ENCODE measurements around the gene FFAR2.

DNA sequence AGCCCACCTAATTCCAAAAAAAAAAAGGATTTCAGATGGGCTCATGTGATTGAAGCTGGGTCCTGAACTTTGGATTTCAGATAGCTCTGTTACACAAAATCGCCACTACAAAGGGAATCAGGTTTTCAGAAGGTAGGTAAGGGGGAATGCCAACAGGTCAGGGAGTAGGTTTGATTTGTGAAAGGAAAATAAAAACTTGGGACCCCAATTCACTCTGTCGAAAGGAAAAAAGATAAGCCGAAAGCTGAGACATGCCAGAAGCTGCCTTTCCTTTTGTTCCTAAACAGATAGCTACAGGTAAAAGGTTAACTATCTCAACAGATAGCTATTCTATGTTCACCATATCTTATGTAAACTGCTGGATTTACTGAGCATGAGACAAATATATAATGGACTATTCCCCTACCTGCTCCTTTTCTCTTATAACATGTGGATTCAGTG is 38.2 kb downstream of the FFAR2 start:
- TF ChIP-seq, protein P1, sequence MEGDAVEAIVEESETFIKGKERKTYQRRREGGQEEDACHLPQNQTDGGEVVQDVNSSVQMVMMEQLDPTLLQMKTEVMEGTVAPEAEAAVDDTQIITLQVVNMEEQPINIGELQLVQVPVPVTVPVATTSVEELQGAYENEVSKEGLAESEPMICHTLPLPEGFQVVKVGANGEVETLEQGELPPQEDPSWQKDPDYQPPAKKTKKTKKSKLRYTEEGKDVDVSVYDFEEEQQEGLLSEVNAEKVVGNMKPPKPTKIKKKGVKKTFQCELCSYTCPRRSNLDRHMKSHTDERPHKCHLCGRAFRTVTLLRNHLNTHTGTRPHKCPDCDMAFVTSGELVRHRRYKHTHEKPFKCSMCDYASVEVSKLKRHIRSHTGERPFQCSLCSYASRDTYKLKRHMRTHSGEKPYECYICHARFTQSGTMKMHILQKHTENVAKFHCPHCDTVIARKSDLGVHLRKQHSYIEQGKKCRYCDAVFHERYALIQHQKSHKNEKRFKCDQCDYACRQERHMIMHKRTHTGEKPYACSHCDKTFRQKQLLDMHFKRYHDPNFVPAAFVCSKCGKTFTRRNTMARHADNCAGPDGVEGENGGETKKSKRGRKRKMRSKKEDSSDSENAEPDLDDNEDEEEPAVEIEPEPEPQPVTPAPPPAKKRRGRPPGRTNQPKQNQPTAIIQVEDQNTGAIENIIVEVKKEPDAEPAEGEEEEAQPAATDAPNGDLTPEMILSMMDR (IDR thresholded peaks at IDR 0.05 in 8 of 11, conservative IDR thresholded peaks at IDR 0.05 in 3 of 11) = no peak
- TF ChIP-seq POLR2A (IDR thresholded peaks at IDR 0.05) (no peak), POLR2AphosphoS5 (IDR thresholded peaks at IDR 0.05) (no peak)

Measured in spleen (tissue), 7 donors.